Measurements from ENCODE around the gene CDH10.

Gene CDH10

DNA sequence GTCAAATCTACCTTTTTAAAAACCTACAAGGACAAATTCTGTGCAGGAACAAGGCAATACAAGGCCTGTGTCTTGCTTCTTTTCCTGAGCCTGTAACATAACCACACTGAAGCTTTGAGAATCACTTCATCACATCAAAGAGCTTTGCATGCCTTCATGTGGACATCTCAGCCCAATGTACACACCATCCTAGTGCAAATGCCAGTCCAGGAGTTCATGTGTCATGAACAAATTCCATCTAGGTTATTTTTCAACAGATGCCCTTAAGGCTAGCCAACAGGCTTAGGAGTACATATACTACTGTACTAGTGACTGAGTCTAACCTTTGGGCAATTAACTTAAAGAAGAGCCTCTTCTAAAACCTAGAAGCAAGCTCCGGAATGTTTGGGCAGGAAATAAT, 106.4 kb downstream of the CDH10 start:
- no peak for TF ChIP-seq SIN3A (IDR thresholded peaks at IDR 0.05; ENCODE audit: borderline replicate concordance, insufficient read depth, low read length)
- TF ChIP-seq, protein P1, sequence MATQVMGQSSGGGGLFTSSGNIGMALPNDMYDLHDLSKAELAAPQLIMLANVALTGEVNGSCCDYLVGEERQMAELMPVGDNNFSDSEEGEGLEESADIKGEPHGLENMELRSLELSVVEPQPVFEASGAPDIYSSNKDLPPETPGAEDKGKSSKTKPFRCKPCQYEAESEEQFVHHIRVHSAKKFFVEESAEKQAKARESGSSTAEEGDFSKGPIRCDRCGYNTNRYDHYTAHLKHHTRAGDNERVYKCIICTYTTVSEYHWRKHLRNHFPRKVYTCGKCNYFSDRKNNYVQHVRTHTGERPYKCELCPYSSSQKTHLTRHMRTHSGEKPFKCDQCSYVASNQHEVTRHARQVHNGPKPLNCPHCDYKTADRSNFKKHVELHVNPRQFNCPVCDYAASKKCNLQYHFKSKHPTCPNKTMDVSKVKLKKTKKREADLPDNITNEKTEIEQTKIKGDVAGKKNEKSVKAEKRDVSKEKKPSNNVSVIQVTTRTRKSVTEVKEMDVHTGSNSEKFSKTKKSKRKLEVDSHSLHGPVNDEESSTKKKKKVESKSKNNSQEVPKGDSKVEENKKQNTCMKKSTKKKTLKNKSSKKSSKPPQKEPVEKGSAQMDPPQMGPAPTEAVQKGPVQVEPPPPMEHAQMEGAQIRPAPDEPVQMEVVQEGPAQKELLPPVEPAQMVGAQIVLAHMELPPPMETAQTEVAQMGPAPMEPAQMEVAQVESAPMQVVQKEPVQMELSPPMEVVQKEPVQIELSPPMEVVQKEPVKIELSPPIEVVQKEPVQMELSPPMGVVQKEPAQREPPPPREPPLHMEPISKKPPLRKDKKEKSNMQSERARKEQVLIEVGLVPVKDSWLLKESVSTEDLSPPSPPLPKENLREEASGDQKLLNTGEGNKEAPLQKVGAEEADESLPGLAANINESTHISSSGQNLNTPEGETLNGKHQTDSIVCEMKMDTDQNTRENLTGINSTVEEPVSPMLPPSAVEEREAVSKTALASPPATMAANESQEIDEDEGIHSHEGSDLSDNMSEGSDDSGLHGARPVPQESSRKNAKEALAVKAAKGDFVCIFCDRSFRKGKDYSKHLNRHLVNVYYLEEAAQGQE (IDR thresholded peaks at IDR 0.05; ENCODE audit: insufficient read depth in 1 of 2, low read depth in 2 of 2, low read length in 2 of 2): no peak

DNA sequence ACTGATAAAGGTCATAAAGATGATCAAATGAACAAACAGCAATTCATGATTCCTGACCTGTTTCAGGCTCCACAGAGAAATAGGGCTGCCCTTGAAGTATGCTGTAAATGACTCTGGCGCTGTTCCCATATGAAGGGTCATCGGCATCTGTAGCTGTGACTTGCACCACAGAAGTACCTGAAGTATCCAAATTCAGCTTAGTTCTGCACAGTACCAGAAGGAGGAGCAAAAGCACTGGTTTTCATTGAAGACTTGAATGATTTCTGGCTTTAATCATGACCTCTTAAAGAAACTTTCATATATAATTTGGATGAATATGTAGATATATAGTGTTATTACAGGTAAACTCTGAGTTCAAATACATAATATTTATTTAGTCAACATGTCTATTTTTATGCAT, 109.1 kb downstream of the CDH10 start:
- TF ChIP-seq TAF1 (IDR thresholded peaks at IDR 0.05; ENCODE audit: borderline replicate concordance, insufficient read depth, low read length): no peak
- no peak for TF ChIP-seq FOXP2 (optimal IDR thresholded peaks at IDR 0.05; ENCODE audit: borderline replicate concordance, extremely low read depth, extremely low read length, insufficient read depth)
- no peak for TF ChIP-seq SIN3A (IDR thresholded peaks at IDR 0.05; ENCODE audit: borderline replicate concordance, insufficient read depth, low read length)
- TF ChIP-seq POLR2AphosphoS5 (IDR thresholded peaks at IDR 0.05; ENCODE audit: low read depth, low read length): no peak
- TF ChIP-seq, protein P1 (IDR thresholded peaks at IDR 0.05; ENCODE audit: insufficient read depth in 1 of 2, low read depth in 2 of 2, low read length in 2 of 2): no peak

DNA sequence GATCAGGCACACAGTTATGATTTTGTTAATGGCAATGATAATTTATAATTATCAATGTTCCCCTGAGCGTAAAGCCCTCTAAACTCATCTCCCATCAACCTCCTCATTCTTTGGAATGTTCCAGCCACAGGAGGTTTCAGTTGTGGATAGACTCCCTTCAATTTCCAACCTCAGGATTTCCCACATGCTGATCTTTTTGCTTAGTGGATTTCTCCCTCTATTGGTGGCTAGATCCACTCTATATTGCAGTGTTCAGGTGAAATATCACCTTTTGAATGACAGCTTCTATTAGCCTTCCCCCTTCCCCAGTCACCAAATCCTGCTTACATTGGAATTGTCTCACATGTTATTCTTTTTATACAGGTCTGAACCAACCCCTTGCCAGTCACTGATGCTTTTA, 113.9 kb downstream of the CDH10 start:
- no peak for TF ChIP-seq FOXP2 (optimal IDR thresholded peaks at IDR 0.05; ENCODE audit: borderline replicate concordance, extremely low read depth, extremely low read length, insufficient read depth)
- TF ChIP-seq POLR2AphosphoS5 (IDR thresholded peaks at IDR 0.05; ENCODE audit: low read depth, low read length): no peak
- no peak for TF ChIP-seq TAF1 (IDR thresholded peaks at IDR 0.05; ENCODE audit: borderline replicate concordance, insufficient read depth, low read length)
- no peak for TF ChIP-seq SIN3A (IDR thresholded peaks at IDR 0.05; ENCODE audit: borderline replicate concordance, insufficient read depth, low read length)
- TF ChIP-seq, protein P1 (IDR thresholded peaks at IDR 0.05; ENCODE audit: insufficient read depth in 1 of 2, low read depth in 2 of 2, low read length in 2 of 2): no peak

DNA sequence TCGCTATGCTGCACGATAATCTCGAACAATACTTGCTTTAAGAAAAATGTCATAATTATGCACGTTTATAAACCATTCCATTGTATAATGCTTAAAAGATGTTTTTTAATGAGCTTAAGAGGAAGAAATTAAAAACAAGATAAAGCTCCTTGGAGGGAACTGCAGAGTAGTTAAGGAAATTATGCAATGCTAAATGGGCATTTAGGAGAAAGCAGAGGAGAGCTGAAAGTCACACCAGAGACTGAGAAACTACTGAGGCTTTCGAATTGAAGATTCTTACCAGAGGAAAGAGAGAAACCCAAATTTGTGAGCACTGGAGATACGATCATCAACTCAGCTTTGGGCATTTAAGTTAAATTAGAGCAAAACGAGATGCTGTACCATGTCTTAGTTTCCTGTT, 119.4 kb downstream of the CDH10 start:
- TF ChIP-seq TAF1 (IDR thresholded peaks at IDR 0.05; ENCODE audit: borderline replicate concordance, insufficient read depth, low read length) (no peak), FOXP2 (optimal IDR thresholded peaks at IDR 0.05; ENCODE audit: borderline replicate concordance, extremely low read depth, extremely low read length, insufficient read depth) (no peak), SIN3A (IDR thresholded peaks at IDR 0.05; ENCODE audit: borderline replicate concordance, insufficient read depth, low read length) (no peak), POLR2AphosphoS5 (IDR thresholded peaks at IDR 0.05; ENCODE audit: low read depth, low read length) (no peak)
- TF ChIP-seq, protein P1 (IDR thresholded peaks at IDR 0.05; ENCODE audit: insufficient read depth in 1 of 2, low read depth in 2 of 2, low read length in 2 of 2): no peak

DNA sequence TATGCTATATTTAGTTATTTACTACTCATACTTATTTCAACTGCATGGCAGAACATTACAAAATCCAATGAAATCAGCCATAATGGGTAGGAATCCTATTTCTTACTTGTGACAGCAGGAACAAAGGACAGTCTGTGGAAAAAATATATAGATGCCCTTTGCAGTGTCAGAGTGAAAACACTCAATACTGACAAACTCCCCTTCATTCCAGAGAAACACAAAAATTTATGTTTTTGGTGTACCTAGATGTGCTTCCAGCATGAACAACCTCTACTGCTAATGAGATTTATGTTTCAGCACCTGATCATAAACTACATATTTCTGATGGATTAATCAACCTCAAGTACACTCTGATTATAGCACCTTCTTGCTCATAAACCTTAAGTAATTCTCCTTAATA, 132.4 kb downstream of the CDH10 start:
- TF ChIP-seq TAF1 (IDR thresholded peaks at IDR 0.05; ENCODE audit: borderline replicate concordance, insufficient read depth, low read length) (no peak), SIN3A (IDR thresholded peaks at IDR 0.05; ENCODE audit: borderline replicate concordance, insufficient read depth, low read length) (no peak), FOXP2 (optimal IDR thresholded peaks at IDR 0.05; ENCODE audit: borderline replicate concordance, extremely low read depth, extremely low read length, insufficient read depth) (no peak), POLR2AphosphoS5 (IDR thresholded peaks at IDR 0.05; ENCODE audit: low read depth, low read length) (no peak)
- TF ChIP-seq, protein P1 (IDR thresholded peaks at IDR 0.05; ENCODE audit: insufficient read depth in 1 of 2, low read depth in 2 of 2, low read length in 2 of 2): no peak
